Cortex of kidney (tissue), 1 donor: Measurements from ENCODE around the gene RSRC1.
"Not testable (repeated sequence)": the region's sequence is repeated elsewhere in the genome, so short reads cannot be mapped to it uniquely, and the experiment has no call there.

Experiments
- DNase-seq: peaks from one replicate; lab custom pipeline; 2025; lab: John Stamatoyannopoulos, UW

Gene RSRC1

GRCh38 chr3:158528076-158528674 is 418.3 kb downstream of the RSRC1 start:
- no peak for DNase-seq

DNA sequence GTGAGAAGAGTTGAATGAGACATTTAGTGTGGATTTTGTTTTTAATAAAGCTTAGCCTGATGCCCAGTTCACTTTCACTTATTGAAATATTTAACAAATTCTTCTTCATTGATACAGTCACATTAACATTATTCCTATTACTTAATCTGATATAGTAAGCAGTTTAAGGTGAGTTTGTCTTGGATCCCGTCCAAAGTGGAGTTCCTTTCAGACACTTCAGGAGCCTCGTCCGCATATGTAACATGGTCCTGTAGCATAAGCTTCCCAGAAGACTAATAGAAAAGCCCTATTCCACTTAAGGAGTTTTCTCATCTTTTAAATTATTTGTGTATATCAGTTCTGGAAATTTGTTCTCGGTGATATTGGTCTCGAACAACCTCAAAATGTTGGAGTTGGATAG is 421.4 kb downstream of the RSRC1 start:
- DNase-seq, result no peak

GRCh38 chr3:158532099-158532734 is 422.3 kb downstream of the RSRC1 start:
- DNase-seq, result no peak

GRCh38 chr3:158535918-158536317 is 426.0 kb downstream of the RSRC1 start:
- no peak for DNase-seq

DNA sequence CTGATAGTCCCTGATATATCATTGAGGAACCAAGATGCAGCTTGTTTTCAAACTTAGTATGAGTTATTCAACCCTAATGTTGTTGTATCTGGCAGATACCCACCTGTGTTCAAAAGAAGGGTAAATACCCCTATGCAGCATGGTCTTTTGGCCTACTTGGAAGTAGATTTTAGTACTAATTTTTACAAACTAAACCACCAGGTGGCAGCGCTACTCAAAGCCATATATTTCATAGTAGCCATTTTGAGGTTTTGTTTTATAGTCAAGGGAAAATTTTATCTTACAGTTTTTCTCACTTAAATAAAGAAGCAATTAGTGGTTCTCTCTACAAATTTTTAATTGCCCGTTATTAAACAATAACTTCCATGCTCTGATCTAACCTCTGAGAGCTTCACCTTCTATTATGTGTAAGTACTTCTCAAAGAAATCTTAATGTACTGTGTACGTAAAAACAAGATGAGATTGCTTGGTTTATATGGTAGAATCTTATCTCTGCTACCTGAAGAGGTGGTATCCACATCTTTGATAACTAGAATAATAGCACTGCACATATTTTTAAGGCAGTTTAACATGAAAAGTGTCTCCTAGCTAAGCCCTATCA is 429.6 kb downstream of the RSRC1 start:
- no peak for DNase-seq

GRCh38 chr3:158540066-158540465 is 430.2 kb downstream of the RSRC1 start:
- DNase-seq, result no peak

DNA sequence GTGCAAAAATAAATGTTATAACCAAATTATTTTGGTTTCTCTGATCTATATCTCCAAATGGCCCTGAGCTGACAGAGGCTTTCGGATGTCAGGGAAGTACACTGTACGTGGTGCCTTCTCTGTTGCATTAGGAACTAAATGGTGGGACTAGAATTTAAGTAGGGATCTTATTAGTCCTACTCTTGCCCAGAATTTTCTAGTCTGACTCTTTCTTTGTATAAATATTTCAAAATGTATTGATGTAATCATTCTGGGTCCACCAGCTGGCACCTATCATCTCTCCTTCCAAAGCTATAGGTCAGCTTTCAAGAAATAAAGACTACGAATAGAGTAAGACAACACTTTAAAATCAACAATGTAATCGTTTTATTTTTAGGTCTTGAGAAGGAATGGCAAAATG is 438.8 kb downstream of the RSRC1 start:
- no peak for DNase-seq

DNA sequence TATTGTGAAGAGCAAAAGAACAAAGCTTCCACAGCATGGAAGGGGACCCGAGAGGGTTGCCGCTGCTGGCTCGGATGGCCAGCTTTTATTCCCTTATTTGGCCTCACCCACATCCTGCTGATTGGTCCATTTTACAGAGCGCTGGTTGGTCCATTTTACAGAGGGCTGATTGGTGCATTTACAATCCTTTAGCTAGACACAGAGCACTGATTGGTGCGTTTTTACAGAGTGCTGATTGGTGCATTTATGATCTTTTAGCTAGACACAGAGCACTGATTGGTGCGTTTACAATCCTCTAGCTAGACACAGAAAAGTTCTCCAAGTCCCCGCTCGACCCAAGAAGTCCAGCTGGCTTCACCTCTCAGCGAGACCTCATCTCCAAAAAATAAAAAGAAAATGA is 440.0 kb downstream of the RSRC1 start:
- not testable (repeated sequence) for DNase-seq

DNA sequence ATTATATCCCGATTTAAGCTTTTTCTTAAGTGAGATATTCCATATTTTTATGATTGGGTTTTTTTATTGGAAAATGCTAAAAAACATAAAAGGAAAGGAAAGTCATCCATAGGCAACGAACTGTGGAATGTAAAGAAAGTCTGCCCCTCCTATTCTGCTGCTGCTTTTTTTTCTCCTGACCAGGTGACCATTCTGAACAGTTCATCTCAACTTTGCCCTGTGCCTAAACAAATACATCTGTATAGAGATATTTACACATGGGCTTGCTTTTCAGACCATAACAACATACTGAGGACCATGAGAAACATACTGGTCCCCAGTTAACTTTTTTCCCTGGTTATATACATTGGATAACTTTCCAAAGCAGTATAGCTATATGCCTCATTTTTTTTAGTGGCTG is 442.2 kb downstream of the RSRC1 start:
- no peak for DNase-seq

DNA sequence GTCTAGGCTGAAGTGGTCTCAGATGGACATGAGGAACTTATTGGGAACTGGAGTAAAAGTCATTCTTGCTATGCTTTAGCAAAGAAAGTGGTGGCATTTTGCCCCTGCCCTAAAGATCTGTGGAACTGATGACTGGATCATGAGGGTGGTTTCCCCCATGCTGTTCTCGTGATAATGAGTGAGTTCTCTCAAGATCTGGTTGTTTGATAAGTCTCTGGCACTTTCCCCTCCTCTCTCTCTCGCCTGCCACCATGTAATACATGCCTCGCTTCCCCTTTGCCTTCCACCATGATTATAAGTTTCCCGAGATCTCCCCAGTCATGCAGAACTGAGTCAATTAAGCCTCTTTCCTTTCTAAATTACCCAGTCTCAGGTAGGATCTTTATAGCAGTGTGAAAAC is 449.6 kb downstream of the RSRC1 start:
- no peak for DNase-seq

DNA sequence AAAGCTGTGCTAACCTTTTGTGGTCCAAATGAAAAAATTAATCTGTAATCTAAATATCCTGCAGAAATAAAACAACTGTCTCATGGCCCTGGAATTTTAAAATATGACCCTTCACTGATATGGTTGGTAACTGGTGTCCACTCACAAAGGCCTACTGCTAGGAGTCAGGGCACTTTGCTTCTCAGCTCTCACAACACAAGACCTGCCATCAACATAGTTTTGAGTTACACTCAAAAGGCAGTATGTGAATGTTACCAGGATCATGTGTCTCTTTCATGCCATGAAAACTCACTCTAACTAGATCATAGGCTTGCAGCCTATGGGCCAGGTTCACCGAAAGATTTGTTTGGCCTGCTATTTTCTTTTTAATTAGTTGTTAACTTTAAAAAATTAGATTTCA is 451.1 kb downstream of the RSRC1 start:
- DNase-seq, result no peak

GRCh38 chr3:158562674-158563073 is 452.8 kb downstream of the RSRC1 start:
- no peak for DNase-seq

GRCh38 chr3:158563076-158563475 is 453.2 kb downstream of the RSRC1 start:
- no peak for DNase-seq

GRCh38 chr3:158565076-158565475 is 455.2 kb downstream of the RSRC1 start:
- DNase-seq, result no peak

GRCh38 chr3:158568784-158569183 is 458.9 kb downstream of the RSRC1 start:
- no peak for DNase-seq

DNA sequence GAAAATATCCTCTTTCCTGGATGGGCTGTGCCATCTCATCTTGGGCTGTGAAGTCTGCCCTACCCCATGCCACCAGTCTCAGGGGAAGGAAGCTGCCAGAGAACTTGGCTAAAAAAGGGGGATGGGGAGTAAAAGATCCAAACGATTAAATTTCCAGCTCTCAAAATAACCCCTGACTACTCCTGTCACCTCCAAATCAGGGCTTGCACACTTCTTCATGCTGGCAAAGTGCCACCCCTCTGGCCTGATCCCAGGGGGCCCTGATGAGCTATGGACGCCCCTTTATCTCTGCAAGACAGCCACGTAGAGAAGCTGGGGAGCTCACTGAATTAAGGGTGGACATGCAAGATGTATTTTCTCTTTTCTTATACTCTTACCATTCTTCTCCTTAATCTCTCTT is 459.9 kb downstream of the RSRC1 start:
- DNase-seq, result no peak

- peak; percentile 22 for DNase-seq
Measured at GRCh38 chr3:158570999-158571702, 461.3 kb downstream of the RSRC1 start, which contains the start of gene MLF1. Gene MLF1, plus strand, starts transcription at chr3:158571194. Its CDS starts 107 bp downstream, at chr3:158571301.

- no peak for DNase-seq
Measured at GRCh38 chr3:158571969-158572765, 462.3 kb downstream of the RSRC1 start.

DNA sequence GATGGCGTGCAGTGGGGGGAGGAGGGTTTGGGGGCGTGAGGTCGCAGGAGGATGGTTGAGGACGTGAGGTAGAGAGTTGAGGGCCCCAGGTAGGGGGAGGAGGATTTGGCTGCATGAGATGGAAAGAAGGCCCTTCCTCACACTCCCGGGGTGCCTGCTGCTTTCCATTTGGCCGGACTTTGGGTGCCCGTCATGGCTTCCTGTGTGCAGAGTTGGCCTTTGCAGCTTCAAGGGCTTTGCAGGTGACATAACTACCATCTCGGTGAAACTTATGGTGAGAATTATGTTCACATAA is 462.8 kb downstream of the RSRC1 start:
- DNase-seq, result no peak

DNA sequence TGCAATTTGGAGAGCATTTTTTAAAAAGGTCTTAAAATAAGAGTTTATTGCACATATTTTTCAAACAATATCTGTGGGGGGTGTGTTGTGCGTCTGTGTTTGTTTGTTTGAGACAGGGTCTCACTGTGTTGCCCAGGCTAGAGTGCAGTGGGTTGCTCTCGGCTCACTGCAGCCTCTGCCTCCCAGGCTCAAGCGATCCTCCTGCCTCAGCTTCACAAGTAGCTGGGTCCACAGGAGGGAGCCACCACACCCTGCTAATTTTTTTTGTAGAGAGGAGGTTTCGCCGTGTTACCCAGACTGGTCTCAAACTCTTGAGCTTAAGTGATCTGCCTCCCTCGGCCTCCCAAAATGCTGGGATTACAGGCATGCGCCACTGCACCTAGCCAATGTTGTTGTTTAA is 463.8 kb downstream of the RSRC1 start:
- DNase-seq, result no peak

GRCh38 chr3:158574646-158575045 is 464.8 kb downstream of the RSRC1 start:
- DNase-seq, result no peak

DNA sequence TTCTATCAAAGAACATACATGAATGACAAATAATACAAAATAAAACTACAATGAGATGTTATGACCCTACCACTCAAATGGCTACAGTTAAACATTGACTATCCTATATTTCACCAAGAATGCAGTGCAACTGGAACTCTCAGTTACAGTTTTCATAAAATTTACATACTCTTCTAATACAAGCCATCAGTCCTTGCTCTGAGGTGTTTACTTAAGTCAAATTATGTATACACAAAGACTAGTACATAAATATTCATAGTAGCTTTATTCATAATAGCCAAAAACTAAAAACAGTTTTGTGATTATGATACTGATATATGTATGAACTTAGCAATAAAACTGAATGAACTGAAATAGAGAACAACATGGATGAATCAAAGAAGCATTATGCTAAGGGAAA is 480.3 kb downstream of the RSRC1 start:
- no peak for DNase-seq
